Fibroblast of pulmonary artery (primary cell): ENCODE results near the gene ATF5.

Experiments used
- DNase-seq: peaks from one replicate; pipeline ENCODE4 v3.0.0-alpha.2; 2010; ENCODE audit warnings: low read depth
- H3K4me3 ChIP-seq: replicated peaks from 2 replicates; pipeline ENCODE4 v1.5.1; 2011; ENCODE audit warnings: low read depth, mild to moderate bottlenecking, control low read depth, low read length, moderate library complexity
- CTCF ChIP-seq: IDR thresholded peaks from 2 replicates; pipeline ENCODE4 v1.5.1; 2011; ENCODE audit warnings: mild to moderate bottlenecking, control low read depth, low read length, inconsistent platforms; ENCODE audit errors: missing control alignments

The ATF5 gene

GRCh38 chr19:49908480-49909420 is 20.3 kb upstream of the ATF5 start:
- no peak for TF ChIP-seq CTCF
- DNase-seq = no peak
- H3K4me3 ChIP-seq = no peak overlapping the region

- no peak for TF ChIP-seq CTCF
- H3K4me3 ChIP-seq = no peak overlapping the region
- no peak for DNase-seq
Measured at GRCh38 chr19:49910179-49910578, 18.8 kb upstream of the ATF5 start.

- DNase-seq = peak; percentile 45
- H3K4me3 ChIP-seq = no peak overlapping the region
- TF ChIP-seq CTCF = no peak
Measured at GRCh38 chr19:49911381-49912145, 17.4 kb upstream of the ATF5 start.

GRCh38 chr19:49912965-49913685 is 15.9 kb upstream of the ATF5 start:
- H3K4me3 ChIP-seq = no peak overlapping the region
- TF ChIP-seq CTCF = no peak
- no peak for DNase-seq

GRCh38 chr19:49913720-49914119 is 15.3 kb upstream of the ATF5 start:
- TF ChIP-seq CTCF = no peak

GRCh38 chr19:49915271-49915670 is 13.7 kb upstream of the ATF5 start:
- DNase-seq = no peak
- peak; percentile 18 for TF ChIP-seq CTCF
- no peak overlapping the region for H3K4me3 ChIP-seq

More at GRCh38 chr19:49913720-49914119, 15.3 kb upstream of the ATF5 start:
- no peak overlapping the region for H3K4me3 ChIP-seq
- no peak for DNase-seq
